ENCODE results near the gene BET1L.
"Not testable (repeated sequence)": the region's sequence is repeated elsewhere in the genome, so short reads cannot be mapped to it uniquely, and the experiment has no call there.

DNA sequence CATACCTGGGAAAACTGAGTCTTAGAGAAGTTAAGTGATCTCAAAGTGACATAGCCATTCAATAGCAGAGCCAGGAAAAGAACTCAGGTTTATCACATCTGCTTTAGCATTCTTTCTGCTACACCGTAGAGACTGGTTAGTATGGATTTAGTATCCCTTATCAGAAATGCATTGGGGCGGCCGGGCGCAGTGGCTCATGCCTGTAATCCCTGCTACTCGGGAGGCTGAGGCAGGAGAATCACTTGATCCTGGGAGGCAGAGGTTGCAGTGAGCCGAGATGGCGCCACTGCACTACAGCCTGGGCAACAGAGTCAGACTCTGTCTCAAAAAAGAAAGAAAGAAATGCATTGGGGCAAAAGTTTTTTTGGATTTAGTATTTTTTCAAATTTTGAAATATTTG, 31.1 kb upstream of the BET1L start:
- TF ChIP-seq, protein P1, sequence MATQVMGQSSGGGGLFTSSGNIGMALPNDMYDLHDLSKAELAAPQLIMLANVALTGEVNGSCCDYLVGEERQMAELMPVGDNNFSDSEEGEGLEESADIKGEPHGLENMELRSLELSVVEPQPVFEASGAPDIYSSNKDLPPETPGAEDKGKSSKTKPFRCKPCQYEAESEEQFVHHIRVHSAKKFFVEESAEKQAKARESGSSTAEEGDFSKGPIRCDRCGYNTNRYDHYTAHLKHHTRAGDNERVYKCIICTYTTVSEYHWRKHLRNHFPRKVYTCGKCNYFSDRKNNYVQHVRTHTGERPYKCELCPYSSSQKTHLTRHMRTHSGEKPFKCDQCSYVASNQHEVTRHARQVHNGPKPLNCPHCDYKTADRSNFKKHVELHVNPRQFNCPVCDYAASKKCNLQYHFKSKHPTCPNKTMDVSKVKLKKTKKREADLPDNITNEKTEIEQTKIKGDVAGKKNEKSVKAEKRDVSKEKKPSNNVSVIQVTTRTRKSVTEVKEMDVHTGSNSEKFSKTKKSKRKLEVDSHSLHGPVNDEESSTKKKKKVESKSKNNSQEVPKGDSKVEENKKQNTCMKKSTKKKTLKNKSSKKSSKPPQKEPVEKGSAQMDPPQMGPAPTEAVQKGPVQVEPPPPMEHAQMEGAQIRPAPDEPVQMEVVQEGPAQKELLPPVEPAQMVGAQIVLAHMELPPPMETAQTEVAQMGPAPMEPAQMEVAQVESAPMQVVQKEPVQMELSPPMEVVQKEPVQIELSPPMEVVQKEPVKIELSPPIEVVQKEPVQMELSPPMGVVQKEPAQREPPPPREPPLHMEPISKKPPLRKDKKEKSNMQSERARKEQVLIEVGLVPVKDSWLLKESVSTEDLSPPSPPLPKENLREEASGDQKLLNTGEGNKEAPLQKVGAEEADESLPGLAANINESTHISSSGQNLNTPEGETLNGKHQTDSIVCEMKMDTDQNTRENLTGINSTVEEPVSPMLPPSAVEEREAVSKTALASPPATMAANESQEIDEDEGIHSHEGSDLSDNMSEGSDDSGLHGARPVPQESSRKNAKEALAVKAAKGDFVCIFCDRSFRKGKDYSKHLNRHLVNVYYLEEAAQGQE (IDR thresholded peaks at IDR 0.05; ENCODE audit: low read depth, low read length) = not testable (repeated sequence)
- not testable (repeated sequence) for TF ChIP-seq GATAD2B (conservative IDR thresholded peaks at IDR 0.05; ENCODE audit: low read depth); RELB (IDR thresholded peaks at IDR 0.05; ENCODE audit: low read depth); POLR2A (IDR thresholded peaks at IDR 0.05; ENCODE audit: low read depth, low read length); YY1 (IDR thresholded peaks at IDR 0.05; ENCODE audit: low read depth, low read length); MTA2 (IDR thresholded peaks at IDR 0.05; ENCODE audit: low read depth)

Data from GM12878 (cell line).